Stimulated activated memory B cell treated with anti-CD40 and anti-IgM and Interleukin-4, amounts not matched to agents 10 μg/mL and 1 μg/mL and 100 μg/mL, for 72 hours (primary cell): ENCODE measurements around the gene IFRD2.
"Not testable (repeated sequence)": the region's sequence is repeated elsewhere in the genome, so short reads cannot be mapped to it uniquely, and the experiment has no call there.

Source experiments
- ATAC-seq: fragments of 150-1000 bp; cut with Tn5 transposase; 2 replicates; pipeline ENCODE4 v1.10.0; 2021
- H3K27ac Mint-ChIP-seq: one replicate; pipeline ENCODE4 v1.8.0; 2022; ENCODE audit warnings: mild to moderate bottlenecking, mixed read lengths
- H3K27me3 Mint-ChIP-seq: one replicate; pipeline ENCODE4 v1.8.0; 2022; ENCODE audit warnings: mixed read lengths
- H3K36me3 Mint-ChIP-seq: one replicate; pipeline ENCODE4 v1.8.0; 2022; ENCODE audit warnings: mixed read lengths
- H3K4me1 Mint-ChIP-seq: one replicate; pipeline ENCODE4 v1.8.0; 2022; ENCODE audit warnings: mixed read lengths
- H3K4me3 Mint-ChIP-seq: one replicate; pipeline ENCODE4 v1.8.0; 2022; ENCODE audit warnings: mild to moderate bottlenecking, moderate library complexity, mixed read lengths
- H3K9me3 Mint-ChIP-seq: one replicate; pipeline ENCODE4 v1.8.0; 2022; ENCODE audit warnings: mixed read lengths

Gene IFRD2

GRCh38 chr3:50245831-50246516, 46.3 kb downstream of the IFRD2 start:
- Mint-ChIP-seq H3K9me3 (no peaks in the 10 kb centered on the region), H3K4me3 (peak overlapping the region; percentile 77), H3K4me1 (peaks cover 97% of the 10 kb centered on the region), H3K36me3 (peaks cover 18% of the 10 kb centered on the region), H3K27ac (peak overlapping the region; percentile 95), H3K27me3 (no peaks in the 10 kb centered on the region)
- peak; percentile 91 for ATAC-seq

- H3K27ac Mint-ChIP-seq, result peak overlapping the region; percentile 95
- no peak for ATAC-seq
- no peaks in the 10 kb centered on the region for H3K27me3 Mint-ChIP-seq
- H3K9me3 Mint-ChIP-seq, result no peaks in the 10 kb centered on the region
- H3K36me3 Mint-ChIP-seq, result peaks cover 13% of the 10 kb centered on the region
- H3K4me1 Mint-ChIP-seq, result peaks cover 97% of the 10 kb centered on the region
- H3K4me3 Mint-ChIP-seq, result peak overlapping the region; percentile 77
These were observed 46.9 kb downstream of the IFRD2 start for GRCh38 chr3:50245251-50245745.

- Mint-ChIP-seq H3K4me1 (peaks cover 97% of the 10 kb centered on the region), H3K27ac (peak overlapping the region; percentile 95), H3K4me3 (peak overlapping the region; percentile 77), H3K36me3 (peaks cover 13% of the 10 kb centered on the region)
- not testable (repeated sequence) for H3K27me3 Mint-ChIP-seq, ATAC-seq, H3K9me3 Mint-ChIP-seq
These were observed 47.4 kb downstream of the IFRD2 start for GRCh38 chr3:50244813-50245212.

GRCh38 chr3:50243543-50243895, 48.7 kb downstream of the IFRD2 start:
- H3K9me3 Mint-ChIP-seq, result no peaks in the 10 kb centered on the region
- H3K36me3 Mint-ChIP-seq, result peaks cover 18% of the 10 kb centered on the region
- H3K27ac Mint-ChIP-seq, result peak overlapping the region; percentile 95
- no peak for ATAC-seq
- peak overlapping the region; percentile 69 for H3K4me3 Mint-ChIP-seq
- H3K4me1 Mint-ChIP-seq, result peaks cover 97% of the 10 kb centered on the region
- H3K27me3 Mint-ChIP-seq, result no peaks in the 10 kb centered on the region

GRCh38 chr3:50242851-50243542, 49.2 kb downstream of the IFRD2 start:
- H3K27ac Mint-ChIP-seq, result peak overlapping the region; percentile 95
- peak; percentile 79 for ATAC-seq
- no peaks in the 10 kb centered on the region for H3K9me3 Mint-ChIP-seq
- peak overlapping the region; percentile 69 for H3K4me3 Mint-ChIP-seq
- H3K27me3 Mint-ChIP-seq, result no peaks in the 10 kb centered on the region
- H3K4me1 Mint-ChIP-seq, result peaks cover 98% of the 10 kb centered on the region
- peaks cover 17% of the 10 kb centered on the region for H3K36me3 Mint-ChIP-seq

- no peak for ATAC-seq
- Mint-ChIP-seq H3K9me3 (no peaks in the 10 kb centered on the region), H3K27me3 (no peaks in the 10 kb centered on the region), H3K36me3 (peaks cover 24% of the 10 kb centered on the region), H3K27ac (peak overlapping the region; percentile 95), H3K4me1 (peaks cover 96% of the 10 kb centered on the region), H3K4me3 (peak overlapping the region; percentile 69)
These were observed 49.9 kb downstream of the IFRD2 start for GRCh38 chr3:50242381-50242770.

- Mint-ChIP-seq H3K4me1 (peaks cover 96% of the 10 kb centered on the region), H3K9me3 (no peaks in the 10 kb centered on the region), H3K27ac (peak overlapping the region; percentile 95), H3K36me3 (peaks cover 29% of the 10 kb centered on the region), H3K27me3 (no peaks in the 10 kb centered on the region), H3K4me3 (peak overlapping the region; percentile 43)
- no peak for ATAC-seq
These were observed 50.4 kb downstream of the IFRD2 start for GRCh38 chr3:50241713-50242380.

- no peaks in the 10 kb centered on the region for H3K27me3 Mint-ChIP-seq
- ATAC-seq, result no peak
- H3K27ac Mint-ChIP-seq, result peak overlapping the region; percentile 95
- peak overlapping the region; percentile 69 for H3K4me3 Mint-ChIP-seq
- peaks cover 33% of the 10 kb centered on the region for H3K36me3 Mint-ChIP-seq
- H3K9me3 Mint-ChIP-seq, result no peaks in the 10 kb centered on the region
- H3K4me1 Mint-ChIP-seq, result peaks cover 90% of the 10 kb centered on the region
These were observed 51.1 kb downstream of the IFRD2 start for GRCh38 chr3:50241163-50241562.

- Mint-ChIP-seq H3K27ac (peak overlapping the region; percentile 95), H3K4me1 (peaks cover 85% of the 10 kb centered on the region), H3K9me3 (no peaks in the 10 kb centered on the region), H3K36me3 (peaks cover 33% of the 10 kb centered on the region), H3K27me3 (no peaks in the 10 kb centered on the region), H3K4me3 (peak overlapping the region; percentile 42)
- ATAC-seq, result no peak
These were observed 52.6 kb downstream of the IFRD2 start for GRCh38 chr3:50239649-50240048.

GRCh38 chr3:50238549-50239026, 53.6 kb downstream of the IFRD2 start:
- Mint-ChIP-seq H3K27ac (peak overlapping the region; percentile 95), H3K4me3 (peak overlapping the region; percentile 98), H3K4me1 (peaks cover 75% of the 10 kb centered on the region), H3K9me3 (no peaks in the 10 kb centered on the region), H3K27me3 (no peaks in the 10 kb centered on the region), H3K36me3 (peaks cover 33% of the 10 kb centered on the region)
- ATAC-seq, result no peak

GRCh38 chr3:50237754-50238548, 54.3 kb downstream of the IFRD2 start:
- peak; percentile 67 for ATAC-seq
- no peaks in the 10 kb centered on the region for H3K27me3 Mint-ChIP-seq
- peaks cover 75% of the 10 kb centered on the region for H3K4me1 Mint-ChIP-seq

More at GRCh38 chr3:50237754-50238548, 54.3 kb downstream of the IFRD2 start:
- Mint-ChIP-seq H3K9me3 (no peaks in the 10 kb centered on the region), H3K36me3 (peaks cover 33% of the 10 kb centered on the region), H3K4me3 (peak overlapping the region; percentile 98), H3K27ac (peak overlapping the region; percentile 95)
